Thyroid gland (tissue), 4 donors: Measurements from ENCODE around the gene ITPKB.

Source experiments
- CTCF ChIP-seq, 6 experiments: fragments of 200-600 bp in 3 of 6; fragments of 450-650 bp in 3 of 6; sonication (generic) in 3 of 6; IDR thresholded peaks; one replicate each; pipeline ENCODE4 v1.5.1; 2016 to 2019; ENCODE audit warnings: antibody characterized with exemption in 6 of 6, mild to moderate bottlenecking in 2 of 6, inconsistent platforms in 1 of 6, moderate library complexity in 1 of 6
- POLR2A ChIP-seq, 2 donors: fragments of 450-650 bp; IDR thresholded peaks; one replicate each; pipeline ENCODE4 v1.6.1; 2017; ENCODE audit warnings: antibody characterized with exemption in 2 of 2, mild to moderate bottlenecking in 2 of 2, moderate library complexity in 1 of 2

DNA sequence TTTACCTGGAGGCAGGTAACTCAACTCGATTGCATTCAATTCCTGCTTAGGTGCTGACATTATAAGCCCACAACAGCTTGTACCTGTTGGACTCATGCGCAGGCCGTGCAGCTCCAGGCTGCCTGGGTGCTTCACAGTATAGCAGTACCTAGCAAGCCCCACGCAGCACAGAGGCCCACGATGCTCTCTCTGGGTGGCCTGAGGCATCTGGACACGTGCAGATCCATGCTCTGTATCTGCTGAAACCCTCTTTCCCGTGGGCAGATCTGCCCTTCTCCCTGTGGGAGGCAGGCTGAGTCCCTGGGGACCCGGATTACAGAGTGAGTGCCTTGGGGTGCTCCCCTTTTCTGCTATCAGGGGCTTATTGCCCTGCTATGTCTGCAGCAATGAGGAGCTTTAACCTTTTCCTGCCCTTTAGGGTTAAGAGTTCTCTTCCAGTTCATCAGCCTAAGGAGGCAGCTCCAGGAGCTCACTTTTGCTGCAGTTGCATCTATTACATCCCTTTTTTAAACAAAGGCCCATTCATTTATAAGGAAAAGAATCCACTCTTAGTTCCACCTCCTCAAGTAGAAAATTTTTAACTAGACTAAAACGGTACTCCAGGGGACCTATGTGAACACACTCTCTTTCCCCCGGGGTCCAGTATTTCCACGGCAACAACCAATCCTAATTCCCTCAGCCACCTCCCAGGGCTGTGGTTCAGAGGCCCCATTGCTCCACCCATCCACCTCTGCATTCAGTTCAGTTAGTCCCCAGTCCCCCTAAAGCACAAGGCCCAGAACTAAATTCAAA lies 19.3 kb downstream of the ITPKB start:
- no peak for TF ChIP-seq CTCF (IDR thresholded peaks at IDR 0.05)
- no peak for TF ChIP-seq POLR2A (IDR thresholded peaks at IDR 0.05)
